K562 (cell line): Measurements from ENCODE around the gene ATF3. TPM values are rescaled to one million over a fixed set of nuclear protein-coding genes. Genes with fewer than 3 reads are reported as not detected.

Experiments
- ATAC-seq: fragments of 200-7000 bp; cut with Tn5 transposase; 3 replicates; pipeline ENCODE4 v1.9.1; 2020; ENCODE audit warnings: moderate library complexity
- BruUV-seq: library from RNA; stranded (reverse); fragments of 400-500 nt; replicated peaks from 2 replicates; lab custom pipeline; 2021; lab: Mats Ljungman, UMichigan
- CTCF ChIA-PET: fragments of 300-600 bp; formaldehyde crosslinking; extraction: SDS; loops from one replicate; lab custom pipeline; 2021; ENCODE audit warnings: low intra/inter-chr PET ratio; lab: Yijun Ruan, JAX
- POLR2A ChIA-PET: fragments of 300-600, 350-650 bp; sonication (Branson Sonifier 250); formaldehyde crosslinking; extraction: SDS; loops from one replicate; lab custom pipeline; 2021; ENCODE audit warnings: antibody characterized with exemption, inconsistent platforms; lab: Yijun Ruan, JAX
- DNase-seq, 4 experiments: peaks; one replicate each; pipeline versions ENCODE4 v3.0.0 to v3.0.0-alpha.2; 2011 to 2018; ENCODE audit warnings: low spot score in 3 of 4, mixed read lengths in 3 of 4; ENCODE audit errors: extremely low read depth in 1 of 4
- FAIRE-seq: peaks from 2 replicates; lab custom pipeline; 2011; peaks lifted over from hg19 to GRCh38; lab: Jason Lieb, UNC
- H2AFZ ChIP-seq: 2 replicates; pipeline ENCODE4 v1.6.0; 2011; ENCODE audit warnings: low read depth, low read length, control low read depth, inconsistent platforms
- H3K27ac ChIP-seq: fragments of 200-600 bp; 3 replicates; pipeline ENCODE4 v1.8.0; 2011; ENCODE audit warnings: low read depth, mild to moderate bottlenecking, control low read depth, inconsistent platforms, low read length, moderate library complexity, mixed read lengths; ENCODE audit errors: extremely low read depth
- H3K27me3 ChIP-seq, 2 experiments: fragments of 300-600 bp in 1 of 2; 2 replicates in 1 of 2; 3 replicates in 1 of 2; pipeline versions ENCODE4 v1.6.0 to v1.8.0; 2011; ENCODE audit warnings: inconsistent platforms in 2 of 2, low read length in 2 of 2, mild to moderate bottlenecking in 1 of 2, mixed read lengths in 1 of 2, moderate library complexity in 1 of 2; ENCODE audit not compliant: control insufficient read depth in 2 of 2, insufficient read depth in 2 of 2
- H3K36me3 ChIP-seq: fragments of 300-600 bp; 3 replicates; pipeline ENCODE4 v1.8.0; 2011; ENCODE audit warnings: mild to moderate bottlenecking, low read length, inconsistent platforms; ENCODE audit not compliant: control insufficient read depth, insufficient read depth
- H3K4me1 ChIP-seq, 2 experiments: fragments of 200-600 bp in 1 of 2; replicated peaks in 1 of 2; 2 replicates in 1 of 2; 3 replicates in 1 of 2; pipeline versions ENCODE4 v1.5.1 to v1.8.0; 2011; ENCODE audit warnings: inconsistent platforms in 2 of 2, low read length in 2 of 2, mild to moderate bottlenecking in 1 of 2, mixed read lengths in 1 of 2, moderate library complexity in 1 of 2; ENCODE audit not compliant: control insufficient read depth in 2 of 2, insufficient read depth in 2 of 2
- H3K4me2 ChIP-seq: 2 replicates; pipeline ENCODE4 v1.6.1; 2011; ENCODE audit warnings: low read length, control low read depth, inconsistent platforms, mixed read lengths; ENCODE audit not compliant: insufficient read depth
- H3K4me3 ChIP-seq: fragments of 200-600 bp; sonication (generic), shearing (Covaris generic); 2 replicates; pipeline ENCODE4 v1.5.1; 2016; ENCODE audit warnings: control low read depth, inconsistent platforms
- H3K79me2 ChIP-seq: fragments of 200-600 bp; 3 replicates; pipeline ENCODE4 v1.8.0; 2011; ENCODE audit warnings: low read length, inconsistent platforms; ENCODE audit not compliant: control insufficient read depth, insufficient read depth
- H3K9ac ChIP-seq, 2 experiments: 2 replicates each; pipeline versions ENCODE4 v1.6.0 to v1.6.1; 2011; ENCODE audit warnings: low read depth in 2 of 2, low read length in 2 of 2, control low read depth in 1 of 2, inconsistent platforms in 1 of 2, mild to moderate bottlenecking in 1 of 2, mixed read lengths in 1 of 2; ENCODE audit not compliant: insufficient read depth in 1 of 2
- H3K9me1 ChIP-seq: one replicate; pipeline ENCODE4 v1.6.0; 2011; ENCODE audit warnings: inconsistent platforms, mild to moderate bottlenecking, low read length, moderate library complexity; ENCODE audit not compliant: control insufficient read depth, insufficient read depth
- H3K9me3 ChIP-seq: replicated peaks from 2 replicates; pipeline ENCODE4 v1.5.1; 2011; ENCODE audit warnings: low read depth, low read length, inconsistent platforms; ENCODE audit not compliant: control insufficient read depth, insufficient read depth
- H4K20me1 ChIP-seq: replicated peaks from 2 replicates; pipeline ENCODE4 v1.6.1; 2011; ENCODE audit warnings: low read length, inconsistent platforms, mixed read lengths; ENCODE audit not compliant: control insufficient read depth, insufficient read depth
- CREB1 ChIP-seq, 2 experiments: sonication (generic) in 1 of 2; formaldehyde crosslinking in 1 of 2; IDR thresholded peaks; 2 replicates each; pipeline versions ENCODE4 v1.6.1 to v1.8.0; 2012 to 2022; ENCODE audit warnings: inconsistent platforms in 1 of 2, mild to moderate bottlenecking in 1 of 2, missing genetic modification reagents in 1 of 2, moderate library complexity in 1 of 2
- FOXJ3 ChIP-seq: sonication (generic); formaldehyde crosslinking; IDR thresholded peaks from 2 replicates; pipeline ENCODE4 v1.4.0; 2020; ENCODE audit warnings: mild to moderate bottlenecking, missing genetic modification reagents
- NFE2 ChIP-seq: IDR thresholded peaks from 2 replicates; pipeline ENCODE4 v1.6.1; 2014; ENCODE audit warnings: antibody characterized with exemption, low read depth
- PRMT5 ChIP-seq: sonication (generic); formaldehyde crosslinking; IDR thresholded peaks from 2 replicates; pipeline ENCODE4 v1.5.0; 2020; ENCODE audit warnings: missing genetic modification reagents
- SIX5 ChIP-seq, 2 experiments: IDR thresholded peaks; 2 replicates each; pipeline ENCODE4 v1.6.1; 2011; ENCODE audit warnings: low read length in 2 of 2, borderline replicate concordance in 1 of 2, low read depth in 1 of 2, mild to moderate bottlenecking in 1 of 2, moderate library complexity in 1 of 2; ENCODE audit not compliant: insufficient read depth in 1 of 2
- ZSCAN32 ChIP-seq: fragments of 450-650 bp; formaldehyde crosslinking; IDR thresholded peaks from 2 replicates; pipeline ENCODE4 v1.4.0; 2020; ENCODE audit warnings: mild to moderate bottlenecking, moderate library complexity
- WGBS: fragments of 100-300 bp; shearing (Covaris generic); methylation state at CpG from one replicate; pipeline ENCODE4 v1.1.6; 2016; ENCODE audit warnings: low coverage, mixed read lengths; ENCODE audit not compliant: insufficient coverage; ENCODE audit errors: missing lambda C conversion rate; 5-methylcytosine and 5-hydroxymethylcytosine counted together
- in situ Hi-C: fragments of 300-500 bp; cut with MboI; formaldehyde crosslinking; loops from 4 replicates; pipeline ENCODE4 v1.15.0; 2018; ENCODE audit warnings: inconsistent platforms, mixed read lengths
- intact Hi-C: fragments of 100-400 bp; cut with micrococcal nuclease; formaldehyde crosslinking; loops from 2 replicates; pipeline ENCODE4 v1.14.2; 2022
- polyA plus RNA-seq, 8 experiments: library from polyadenylated mRNA; depleted of rRNA in 4 of 8; stranded (reverse) in 5 of 8; unstranded in 3 of 8; fragments of >200 nt; fragmentation: Nextera tagmentation in 2 of 8; fragmentation: Illumina TruSeq in 1 of 8; extraction: Ambion mirVana in 2 of 8; extraction: Trizol in 1 of 8; gene quantifications; 2 replicates each; pipeline versions ENCODE4 v1.2.1 to v1.2.3, GENCODE V29; 2011 to 2014; ENCODE audit warnings: inconsistent platforms in 1 of 8, missing spikeins in 1 of 8
- total RNA-seq, 7 experiments: library from RNA; depleted of rRNA in 6 of 7; stranded (reverse); fragments of >200 nt in 6 of 7; fragmentation: Illumina TruSeq in 2 of 7; extraction: Trizol in 2 of 7; gene quantifications; 2 replicates each; pipeline versions ENCODE4 v1.2.1 to v1.2.3, GENCODE V29; 2011 to 2021; ENCODE audit warnings: low replicate concordance in 1 of 7
- TF ChIP-seq, protein P1 (sequence below): sonication (generic); formaldehyde crosslinking; IDR thresholded peaks from 2 replicates; pipeline ENCODE4 v1.4.0; 2020; ENCODE audit warnings: mild to moderate bottlenecking, missing genetic modification reagents

ATF3 gene
- total and polyA plus RNA-seq, 9 of the 15 experiments (the other 6 are each of a cell fraction or from before 2014, with no cell fraction given), result 3.5 to 28.2 (median 19.8) TPM

DNA sequence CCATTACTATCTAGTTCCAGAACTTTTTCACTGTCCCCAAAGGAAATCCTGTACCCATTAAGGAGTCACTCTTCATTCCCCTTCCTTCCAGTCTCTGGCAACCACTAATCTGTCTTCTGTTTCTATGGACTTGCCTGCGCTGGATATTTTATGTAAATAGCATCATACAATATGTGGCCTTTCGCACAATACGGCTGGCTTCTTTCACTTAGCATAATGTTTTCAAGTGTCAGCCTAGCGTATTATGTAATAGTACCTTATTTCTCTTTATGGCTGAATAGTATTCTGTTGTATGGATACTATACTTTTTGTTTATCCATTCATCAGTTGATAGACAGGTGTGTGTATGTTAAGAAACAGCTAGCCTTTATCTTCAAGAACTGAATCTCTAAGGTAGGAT is 14.3 kb downstream of the ATF3 start:
- CTCF ChIA-PET, result no interaction called here
- Histone ChIP-seq H4K20me1 (peaks cover 11% of the 10 kb centered on the region; the same call in 1 of the 2 replicates), H3K9me1 (no peaks in the 10 kb centered on the region), H2AFZ (no peak overlapping the region), H3K4me3 (no peak overlapping the region), H3K9ac (no peak overlapping the region), H3K4me2 (no peak overlapping the region), H3K36me3 (peaks cover 23% of the 10 kb centered on the region; the same call in 2 of the 3 replicates), H3K27ac (no peak overlapping the region), H3K79me2 (no peaks in the 10 kb centered on the region), H3K9me3 (no peaks in the 10 kb centered on the region), H3K27me3 (peaks cover 34 to 39% of the 10 kb centered on the region in 2 experiments), H3K4me1 (peaks cover 0 to 4% of the 10 kb centered on the region in 2 experiments; a peak in 1 of 5 replicates)
- in situ Hi-C loops (no loop called here), intact Hi-C loops (no loop called here)
- no peak for DNase-seq
- FAIRE-seq, result no peak
- WGBS, result 43% methylated on average over 4 of the region's 4 CpGs
- ATAC-seq, result no peak
- POLR2A ChIA-PET, result interaction anchor here (0.5 to 2.2 kb wide), 5 partner anchors 11 to 717 kb away, joined by 3 to 14 read pairs (median 4); partner anchors contain the start of gene ATF3
- TF ChIP-seq SIX5 (IDR thresholded peaks at IDR 0.05; ENCODE audit: borderline replicate concordance in 1 of 2, insufficient read depth in 1 of 2, low read depth in 1 of 2, low read length in 2 of 2) (no peak), NFE2 (no peak), FOXJ3 (CRISPR knock-in tag) (no peak), CREB1 (IDR thresholded peaks at IDR 0.05) (no peak), CREB1 (CRISPR knock-in tag; IDR thresholded peaks at IDR 0.05) (no peak), PRMT5 (CRISPR knock-in tag) (no peak), ZSCAN32 (CRISPR knock-in tag) (no peak)
- TF ChIP-seq, protein P1, sequence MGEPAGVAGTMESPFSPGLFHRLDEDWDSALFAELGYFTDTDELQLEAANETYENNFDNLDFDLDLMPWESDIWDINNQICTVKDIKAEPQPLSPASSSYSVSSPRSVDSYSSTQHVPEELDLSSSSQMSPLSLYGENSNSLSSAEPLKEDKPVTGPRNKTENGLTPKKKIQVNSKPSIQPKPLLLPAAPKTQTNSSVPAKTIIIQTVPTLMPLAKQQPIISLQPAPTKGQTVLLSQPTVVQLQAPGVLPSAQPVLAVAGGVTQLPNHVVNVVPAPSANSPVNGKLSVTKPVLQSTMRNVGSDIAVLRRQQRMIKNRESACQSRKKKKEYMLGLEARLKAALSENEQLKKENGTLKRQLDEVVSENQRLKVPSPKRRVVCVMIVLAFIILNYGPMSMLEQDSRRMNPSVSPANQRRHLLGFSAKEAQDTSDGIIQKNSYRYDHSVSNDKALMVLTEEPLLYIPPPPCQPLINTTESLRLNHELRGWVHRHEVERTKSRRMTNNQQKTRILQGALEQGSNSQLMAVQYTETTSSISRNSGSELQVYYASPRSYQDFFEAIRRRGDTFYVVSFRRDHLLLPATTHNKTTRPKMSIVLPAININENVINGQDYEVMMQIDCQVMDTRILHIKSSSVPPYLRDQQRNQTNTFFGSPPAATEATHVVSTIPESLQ (CRISPR knock-in tag), result no peak
- no TSS peak for BruUV-seq
